ENCODE data around the gene WWP2.
A peak's percentile ranks its signal among the peaks of the same experiment; 100 is the strongest.

Gene WWP2

DNA sequence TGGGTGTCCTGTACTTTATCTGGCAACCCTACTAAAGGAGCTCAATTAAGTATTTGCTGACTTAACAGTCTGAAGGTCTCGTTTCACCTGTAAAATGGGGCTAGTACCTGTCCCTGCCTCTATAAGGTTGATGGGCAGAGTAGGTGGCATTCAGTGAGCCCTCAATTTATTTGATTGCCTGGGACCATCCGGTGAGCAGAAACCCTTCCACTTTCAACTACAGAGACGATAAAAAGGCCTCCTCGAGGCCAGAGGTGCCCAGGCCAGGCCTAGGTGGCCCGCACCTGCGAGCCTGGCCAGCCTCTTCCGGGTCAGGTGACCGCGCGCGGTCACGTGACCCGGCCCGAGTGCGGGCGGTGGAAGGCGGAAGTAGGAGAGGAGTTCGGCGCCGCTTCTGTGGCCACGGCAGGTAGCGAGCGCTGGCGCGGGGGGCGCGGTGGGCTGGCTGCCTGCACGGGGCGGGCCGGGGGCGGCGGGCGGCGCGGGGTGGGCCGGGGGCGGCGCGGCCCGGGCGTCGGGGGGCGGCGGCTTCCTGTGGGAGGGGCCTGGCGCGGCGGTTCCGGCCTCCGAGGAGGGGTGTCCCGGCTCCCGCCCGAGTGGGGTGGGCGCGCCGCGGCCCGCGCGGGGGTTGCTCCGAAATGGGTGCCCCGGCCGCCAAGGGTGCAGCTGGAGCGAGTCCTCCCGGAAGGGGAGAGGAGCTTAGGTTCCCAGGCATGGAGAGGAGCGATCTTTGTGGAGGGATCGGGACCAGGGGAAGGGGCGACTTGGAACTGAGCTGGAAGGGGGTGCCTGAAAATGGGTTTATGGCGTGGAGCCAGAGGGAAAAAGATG lies at the start of gene WWP2:
Gene WWP2, plus strand, starts transcription at position 350 of the 831 bp plus-strand sequence. CDS start 24,679 bp downstream, outside the sequence.
- H3K4me3 ChIP-seq (replicated peaks in 1 of 2; ENCODE audit: low read depth in 2 of 2, low read length in 2 of 2), result peak within 1 kb of the TSS; percentile 87 to 91
- TF ChIP-seq, protein P1, sequence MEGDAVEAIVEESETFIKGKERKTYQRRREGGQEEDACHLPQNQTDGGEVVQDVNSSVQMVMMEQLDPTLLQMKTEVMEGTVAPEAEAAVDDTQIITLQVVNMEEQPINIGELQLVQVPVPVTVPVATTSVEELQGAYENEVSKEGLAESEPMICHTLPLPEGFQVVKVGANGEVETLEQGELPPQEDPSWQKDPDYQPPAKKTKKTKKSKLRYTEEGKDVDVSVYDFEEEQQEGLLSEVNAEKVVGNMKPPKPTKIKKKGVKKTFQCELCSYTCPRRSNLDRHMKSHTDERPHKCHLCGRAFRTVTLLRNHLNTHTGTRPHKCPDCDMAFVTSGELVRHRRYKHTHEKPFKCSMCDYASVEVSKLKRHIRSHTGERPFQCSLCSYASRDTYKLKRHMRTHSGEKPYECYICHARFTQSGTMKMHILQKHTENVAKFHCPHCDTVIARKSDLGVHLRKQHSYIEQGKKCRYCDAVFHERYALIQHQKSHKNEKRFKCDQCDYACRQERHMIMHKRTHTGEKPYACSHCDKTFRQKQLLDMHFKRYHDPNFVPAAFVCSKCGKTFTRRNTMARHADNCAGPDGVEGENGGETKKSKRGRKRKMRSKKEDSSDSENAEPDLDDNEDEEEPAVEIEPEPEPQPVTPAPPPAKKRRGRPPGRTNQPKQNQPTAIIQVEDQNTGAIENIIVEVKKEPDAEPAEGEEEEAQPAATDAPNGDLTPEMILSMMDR (IDR thresholded peaks at IDR 0.05; ENCODE audit: low read depth, low read length), result no peak
- peak; percentile 47 to 76 for DNase-seq (ENCODE audit: low read depth in 2 of 2)

DNA sequence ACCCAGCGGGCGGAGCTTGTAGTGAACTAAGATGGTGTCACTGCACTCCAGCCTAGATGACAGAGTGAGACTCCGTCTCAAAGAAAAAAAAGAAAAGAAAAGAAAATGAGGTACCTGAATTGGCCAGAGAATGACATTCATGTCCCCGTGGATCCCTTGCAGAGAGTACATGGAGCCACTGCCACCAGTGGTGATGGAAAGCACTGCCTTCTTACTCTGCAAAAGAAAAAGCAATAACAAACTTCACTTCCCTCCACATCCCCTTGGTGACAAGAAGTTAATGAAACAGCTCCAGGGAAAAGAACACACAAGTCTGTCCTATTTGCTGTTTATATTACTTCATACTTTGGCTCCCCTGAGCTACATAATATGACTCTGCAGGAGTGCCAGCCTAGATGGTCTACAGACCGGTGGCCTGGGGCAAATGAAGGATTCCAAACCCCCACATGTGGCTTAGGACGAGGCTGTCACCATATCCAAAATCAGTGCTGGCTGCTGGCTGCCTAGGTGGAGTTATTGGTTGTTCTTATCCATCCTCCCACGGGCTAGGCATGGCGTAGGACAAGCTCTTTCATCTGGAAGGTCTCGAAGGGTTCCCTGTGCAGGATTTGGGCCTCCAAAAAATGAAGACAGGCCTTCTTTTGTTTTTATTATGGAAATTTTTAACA lies 49.1 kb upstream of the WWP2 start:
- TF ChIP-seq, protein P1 (IDR thresholded peaks at IDR 0.05; ENCODE audit: low read depth, low read length), result no peak
- peak in 1 of 2 donors; percentile 12 for DNase-seq (ENCODE audit: low read depth in 2 of 2)
- H3K4me3 ChIP-seq (replicated peaks in 1 of 2; ENCODE audit: low read depth in 2 of 2, low read length in 2 of 2), result no peak overlapping the region

DNA sequence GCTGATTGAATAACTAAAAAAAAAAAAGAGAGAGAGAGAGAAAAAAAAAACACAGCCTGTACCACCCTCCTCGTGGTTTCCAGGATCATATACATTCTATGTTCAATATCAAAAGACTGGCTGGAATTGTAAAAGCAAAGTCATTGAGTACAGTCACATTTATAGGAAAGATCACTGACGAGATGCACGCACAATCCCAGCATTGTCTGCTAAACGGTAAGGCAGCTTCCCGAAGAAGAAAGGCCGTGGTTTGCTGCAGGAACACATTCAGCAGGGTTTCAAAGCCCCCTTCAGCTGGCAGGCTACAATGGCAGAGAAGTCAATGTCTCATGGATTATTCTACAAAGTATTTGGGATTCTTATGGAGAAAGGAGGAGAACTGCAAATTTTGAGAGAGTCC lies 45.1 kb upstream of the WWP2 start:
- TF ChIP-seq, protein P1 (IDR thresholded peaks at IDR 0.05; ENCODE audit: low read depth, low read length), result no peak
- DNase-seq (ENCODE audit: low read depth in 2 of 2), result no peak

DNA sequence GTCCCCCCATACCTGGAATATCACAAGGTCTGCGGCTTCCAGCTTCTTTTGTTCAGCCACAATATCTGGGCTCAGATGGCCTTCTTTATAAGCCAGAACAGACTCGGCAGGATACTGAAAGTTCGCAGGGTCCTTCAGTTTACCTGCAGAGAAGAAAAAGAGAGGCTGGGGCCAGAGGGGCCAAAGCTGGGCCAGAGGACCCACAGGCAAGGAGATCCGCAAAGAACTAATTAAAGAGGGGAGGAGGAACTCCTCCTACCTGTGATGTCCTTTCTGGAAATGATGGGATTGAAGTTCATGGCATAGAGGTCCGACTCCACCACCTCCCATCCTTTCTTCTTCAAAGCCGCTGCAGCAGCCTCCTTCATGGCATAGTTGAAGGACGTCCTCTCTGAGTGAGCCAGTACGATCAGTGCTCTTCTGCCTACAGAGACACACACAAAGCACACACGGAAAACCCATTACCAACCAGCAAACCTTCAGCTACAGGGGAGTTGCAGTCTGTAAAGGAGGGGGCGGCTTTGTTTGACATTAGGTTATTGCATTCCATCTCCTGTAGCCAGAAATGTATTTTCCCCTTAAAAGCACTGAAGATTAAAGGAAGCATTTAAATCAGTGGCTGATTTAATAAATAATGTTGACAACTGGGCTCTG lies 43.9 kb upstream of the WWP2 start:
- H3K4me3 ChIP-seq (replicated peaks in 1 of 2; ENCODE audit: low read depth in 2 of 2, low read length in 2 of 2), result no peak overlapping the region
- DNase-seq (ENCODE audit: low read depth in 2 of 2), result no peak
- TF ChIP-seq, protein P1 (IDR thresholded peaks at IDR 0.05; ENCODE audit: low read depth, low read length), result no peak

More for the DNA sequence above, 45.1 kb upstream of the WWP2 start:
- H3K4me3 ChIP-seq (replicated peaks in 1 of 2; ENCODE audit: low read depth in 2 of 2, low read length in 2 of 2), result no peak overlapping the region

DNA sequence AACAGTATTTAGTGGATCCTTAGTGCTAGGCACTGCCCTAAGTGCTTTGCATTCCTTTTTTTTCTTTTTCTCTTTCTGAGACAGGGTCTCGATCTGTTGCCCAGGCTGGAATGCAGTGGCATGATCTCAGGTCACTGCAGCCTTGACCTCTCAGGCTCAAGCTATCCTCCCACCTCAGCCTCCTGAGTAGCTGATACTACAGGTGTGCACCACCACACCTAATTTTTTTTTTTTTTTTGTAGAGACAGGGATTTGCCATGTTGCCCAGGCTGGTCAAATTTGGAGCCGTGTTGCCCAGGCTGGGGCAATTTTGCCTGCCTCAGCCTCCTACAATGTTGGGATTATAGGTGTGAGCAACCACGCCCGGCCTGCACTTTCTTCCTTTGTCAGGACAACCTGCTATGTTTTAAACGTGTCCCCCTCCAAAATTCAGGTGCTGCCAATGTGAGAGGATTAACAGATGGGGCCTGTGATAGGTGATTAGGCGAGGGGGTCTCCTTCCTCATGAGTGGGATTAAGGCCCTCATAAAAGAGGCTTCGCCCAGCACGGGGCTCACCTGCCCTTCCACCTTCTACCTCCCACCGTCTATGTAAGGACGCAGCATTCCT lies 41.2 kb upstream of the WWP2 start:
- TF ChIP-seq, protein P1 (IDR thresholded peaks at IDR 0.05; ENCODE audit: low read depth, low read length), result no peak
- no peak overlapping the region for H3K4me3 ChIP-seq (replicated peaks in 1 of 2; ENCODE audit: low read depth in 2 of 2, low read length in 2 of 2)
- no peak for DNase-seq (ENCODE audit: low read depth in 2 of 2)

DNA sequence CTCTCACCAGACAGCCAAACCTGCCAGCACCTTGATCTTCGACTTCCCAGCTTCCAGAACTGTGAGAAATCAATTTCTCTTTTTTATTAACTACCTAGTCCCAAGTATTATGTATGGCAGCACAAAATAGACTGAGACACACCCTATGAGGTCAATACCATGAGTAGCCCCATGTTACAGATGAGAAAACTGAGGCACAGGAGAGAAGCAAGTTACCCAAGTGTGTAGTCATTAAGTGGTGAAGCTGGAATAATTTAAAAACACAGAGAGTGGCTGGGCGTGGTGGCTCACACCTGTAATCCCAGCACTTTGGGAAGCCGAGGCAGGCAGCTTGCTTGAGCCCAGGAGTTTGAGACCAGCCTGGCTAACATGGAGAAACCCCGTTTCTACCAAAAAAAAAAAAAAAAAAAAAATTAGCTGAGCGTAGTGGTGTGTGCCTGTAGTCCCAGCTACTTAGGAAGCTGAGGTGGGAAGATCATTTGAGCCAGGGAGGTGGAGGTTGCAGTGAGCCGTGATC lies 40.6 kb upstream of the WWP2 start:
- TF ChIP-seq, protein P1 (IDR thresholded peaks at IDR 0.05; ENCODE audit: low read depth, low read length), result no peak
- H3K4me3 ChIP-seq (replicated peaks in 1 of 2; ENCODE audit: low read depth in 2 of 2, low read length in 2 of 2), result no peak overlapping the region
- DNase-seq (ENCODE audit: low read depth in 2 of 2), result no peak
